Progenitor cell of endocrine pancreas (in vitro differentiated cells): Measurements from ENCODE around the gene KCNIP4. TPM values are rescaled to one million over a fixed set of nuclear protein-coding genes. Genes with fewer than 3 reads are reported as not detected.

Source experiments
- DNase-seq: peaks from one replicate; pipeline ENCODE4 v3.0.0; 2021; ENCODE audit warnings: low spot score; ENCODE audit not compliant: unreplicated experiment
- H3K27ac Mint-ChIP-seq: 2 replicates; pipeline ENCODE4 v1.8.0; 2021; ENCODE audit warnings: mild to moderate bottlenecking, moderate library complexity, mixed read lengths
- H3K27me3 Mint-ChIP-seq: 2 replicates; pipeline ENCODE4 v1.8.0; 2021; ENCODE audit warnings: mixed read lengths
- H3K36me3 Mint-ChIP-seq: 2 replicates; pipeline ENCODE4 v1.8.0; 2022; ENCODE audit warnings: mixed read lengths; ENCODE audit not compliant: insufficient read depth
- H3K4me1 Mint-ChIP-seq: 2 replicates; pipeline ENCODE4 v1.8.0; 2021; ENCODE audit warnings: low read depth, mixed read lengths
- H3K4me3 Mint-ChIP-seq: 2 replicates; pipeline ENCODE4 v1.8.0; 2021; ENCODE audit warnings: low read depth, mild to moderate bottlenecking, moderate library complexity, mixed read lengths
- H3K9me3 Mint-ChIP-seq: 2 replicates; pipeline ENCODE4 v1.8.0; 2021; ENCODE audit warnings: low read depth, mixed read lengths
- total RNA-seq: library from RNA; stranded (reverse); gene quantifications from 2 replicates; pipeline ENCODE4 v1.2.1, GENCODE V29; 2021
- TF ChIP-seq, protein P1 (sequence below): fragments of 200-600 bp; sonication (generic); IDR thresholded peaks from one replicate; pipeline ENCODE4 v1.5.0; 2021; ENCODE audit warnings: antibody characterized with exemption, mild to moderate bottlenecking; ENCODE audit not compliant: unreplicated experiment

KCNIP4 gene
- total RNA-seq, 1 donor from 2014 or later = 0.43 TPM

GRCh38 chr4:21097865-21098264 lies 850.7 kb downstream of the KCNIP4 start:
- H3K4me1 Mint-ChIP-seq = no peaks in the 10 kb centered on the region
- H3K27me3 Mint-ChIP-seq = no peaks in the 10 kb centered on the region
- TF ChIP-seq, protein P1, sequence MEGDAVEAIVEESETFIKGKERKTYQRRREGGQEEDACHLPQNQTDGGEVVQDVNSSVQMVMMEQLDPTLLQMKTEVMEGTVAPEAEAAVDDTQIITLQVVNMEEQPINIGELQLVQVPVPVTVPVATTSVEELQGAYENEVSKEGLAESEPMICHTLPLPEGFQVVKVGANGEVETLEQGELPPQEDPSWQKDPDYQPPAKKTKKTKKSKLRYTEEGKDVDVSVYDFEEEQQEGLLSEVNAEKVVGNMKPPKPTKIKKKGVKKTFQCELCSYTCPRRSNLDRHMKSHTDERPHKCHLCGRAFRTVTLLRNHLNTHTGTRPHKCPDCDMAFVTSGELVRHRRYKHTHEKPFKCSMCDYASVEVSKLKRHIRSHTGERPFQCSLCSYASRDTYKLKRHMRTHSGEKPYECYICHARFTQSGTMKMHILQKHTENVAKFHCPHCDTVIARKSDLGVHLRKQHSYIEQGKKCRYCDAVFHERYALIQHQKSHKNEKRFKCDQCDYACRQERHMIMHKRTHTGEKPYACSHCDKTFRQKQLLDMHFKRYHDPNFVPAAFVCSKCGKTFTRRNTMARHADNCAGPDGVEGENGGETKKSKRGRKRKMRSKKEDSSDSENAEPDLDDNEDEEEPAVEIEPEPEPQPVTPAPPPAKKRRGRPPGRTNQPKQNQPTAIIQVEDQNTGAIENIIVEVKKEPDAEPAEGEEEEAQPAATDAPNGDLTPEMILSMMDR = no peak
- no peak overlapping the region for H3K27ac Mint-ChIP-seq
- H3K9me3 Mint-ChIP-seq = peaks cover 15% of the 10 kb centered on the region
- H3K36me3 Mint-ChIP-seq = no peaks in the 10 kb centered on the region
- no peak overlapping the region for H3K4me3 Mint-ChIP-seq
- DNase-seq = no peak

GRCh38 chr4:21097026-21097425 lies 851.5 kb downstream of the KCNIP4 start:
- Mint-ChIP-seq H3K27me3 (no peaks in the 10 kb centered on the region), H3K4me3 (no peak overlapping the region), H3K36me3 (no peaks in the 10 kb centered on the region), H3K27ac (no peak overlapping the region), H3K9me3 (peaks cover 15% of the 10 kb centered on the region), H3K4me1 (no peaks in the 10 kb centered on the region)
- TF ChIP-seq, protein P1 = no peak
- DNase-seq = no peak

DNA sequence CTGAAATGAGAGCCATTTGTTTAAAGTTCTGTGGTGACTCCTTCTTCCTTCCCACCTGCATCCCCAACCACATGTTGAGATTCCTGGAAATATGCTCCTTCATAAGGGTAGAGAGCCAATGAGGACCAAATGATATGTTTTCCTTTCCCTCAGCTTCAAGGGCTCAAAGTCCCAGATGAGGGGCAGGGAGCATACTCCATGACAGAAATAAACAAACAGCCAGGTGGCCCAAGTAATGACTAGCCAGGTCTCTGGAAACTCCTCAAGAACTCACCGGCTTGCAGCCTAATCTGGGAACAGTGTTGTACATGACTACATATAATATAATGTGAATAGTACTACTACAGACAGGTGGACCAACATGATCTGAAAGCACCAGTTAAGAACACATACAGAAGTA lies 856.0 kb downstream of the KCNIP4 start:
- peaks cover 7% of the 10 kb centered on the region for H3K9me3 Mint-ChIP-seq
- H3K4me1 Mint-ChIP-seq = no peaks in the 10 kb centered on the region
- TF ChIP-seq, protein P1 = no peak
- no peaks in the 10 kb centered on the region for H3K27me3 Mint-ChIP-seq
- H3K27ac Mint-ChIP-seq = no peak overlapping the region
- DNase-seq = no peak
- no peaks in the 10 kb centered on the region for H3K36me3 Mint-ChIP-seq
- no peak overlapping the region for H3K4me3 Mint-ChIP-seq

GRCh38 chr4:21090094-21090666 lies 858.4 kb downstream of the KCNIP4 start:
- Mint-ChIP-seq H3K27ac (no peak overlapping the region), H3K4me3 (no peak overlapping the region), H3K36me3 (no peaks in the 10 kb centered on the region), H3K9me3 (peaks cover 3% of the 10 kb centered on the region), H3K4me1 (no peaks in the 10 kb centered on the region), H3K27me3 (no peaks in the 10 kb centered on the region)
- no peak for DNase-seq
- TF ChIP-seq, protein P1 = no peak

GRCh38 chr4:21083413-21083812 lies 865.2 kb downstream of the KCNIP4 start:
- Mint-ChIP-seq H3K4me1 (no peaks in the 10 kb centered on the region), H3K27me3 (no peaks in the 10 kb centered on the region), H3K4me3 (no peak overlapping the region), H3K27ac (no peak overlapping the region), H3K9me3 (no peaks in the 10 kb centered on the region), H3K36me3 (no peaks in the 10 kb centered on the region)
- TF ChIP-seq, protein P1 = no peak
- DNase-seq = no peak
